NCI-H1930 (cell line): ENCODE data around the gene MX2.
"Not testable (repeated sequence)": the region's sequence is repeated elsewhere in the genome, so short reads cannot be mapped to it uniquely, and the experiment has no call there.

ENCODE experiments used
- DNase-seq, 2 experiments: peaks; one replicate each; lab custom pipeline; 2025; lab: John Stamatoyannopoulos, UW

Gene MX2

DNA sequence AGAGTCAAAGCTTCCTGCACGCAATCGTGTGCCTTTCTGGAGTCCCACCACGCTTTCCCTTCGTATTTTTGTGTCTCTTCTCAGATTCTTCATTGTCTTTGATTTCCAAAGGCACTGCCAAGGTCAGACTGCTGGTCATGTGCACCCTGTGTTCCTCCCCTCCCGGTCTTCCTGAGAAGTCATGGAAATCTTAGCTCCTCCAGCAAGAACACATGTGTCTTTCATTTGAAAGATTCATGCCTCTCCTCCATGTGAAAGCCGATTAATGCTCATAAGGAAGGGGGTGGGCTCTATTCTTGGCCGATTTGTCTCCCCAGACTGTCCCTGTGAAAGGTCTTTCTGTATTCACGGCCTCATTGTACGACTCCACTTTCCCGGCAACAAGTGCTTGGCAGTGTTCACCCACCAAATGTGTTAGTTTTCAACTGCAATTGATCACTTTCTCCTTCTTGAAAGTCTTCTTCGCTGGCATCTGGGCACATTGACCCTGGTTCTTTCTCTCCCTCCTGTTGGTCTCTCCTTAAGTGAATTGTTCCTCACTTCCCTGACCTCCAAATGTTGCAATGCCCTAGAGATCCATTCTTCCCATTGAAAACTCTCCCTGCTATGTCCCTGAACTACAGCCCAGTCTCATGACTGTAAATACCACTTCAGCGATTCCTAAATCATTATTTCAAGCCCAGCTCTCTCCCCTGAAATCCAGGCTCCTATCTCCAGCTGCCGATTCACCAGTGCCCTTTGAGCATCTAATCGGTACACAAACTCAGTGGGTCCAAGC lies 25.4 kb downstream of the MX2 start:
- no peak for DNase-seq

DNA sequence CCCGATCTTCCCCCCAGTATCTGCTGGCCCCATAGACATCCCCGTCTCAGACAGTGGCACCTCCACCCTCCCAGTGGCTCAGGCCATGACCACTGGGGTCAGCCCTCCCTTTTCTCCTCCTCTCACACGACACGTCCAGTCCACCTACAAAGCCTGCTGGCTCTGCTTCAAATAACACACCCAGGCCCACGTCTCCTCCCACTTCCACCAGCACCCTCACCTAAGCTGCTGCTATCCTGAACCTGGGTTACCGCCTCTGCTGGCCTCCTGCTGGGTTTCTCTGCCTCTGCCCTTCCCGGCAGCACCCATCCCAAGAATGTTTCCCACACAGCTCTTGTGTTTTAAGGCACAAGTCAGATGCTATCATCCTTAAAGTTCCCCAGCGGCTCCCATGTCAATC lies 26.0 kb downstream of the MX2 start:
- DNase-seq: no peak

DNA sequence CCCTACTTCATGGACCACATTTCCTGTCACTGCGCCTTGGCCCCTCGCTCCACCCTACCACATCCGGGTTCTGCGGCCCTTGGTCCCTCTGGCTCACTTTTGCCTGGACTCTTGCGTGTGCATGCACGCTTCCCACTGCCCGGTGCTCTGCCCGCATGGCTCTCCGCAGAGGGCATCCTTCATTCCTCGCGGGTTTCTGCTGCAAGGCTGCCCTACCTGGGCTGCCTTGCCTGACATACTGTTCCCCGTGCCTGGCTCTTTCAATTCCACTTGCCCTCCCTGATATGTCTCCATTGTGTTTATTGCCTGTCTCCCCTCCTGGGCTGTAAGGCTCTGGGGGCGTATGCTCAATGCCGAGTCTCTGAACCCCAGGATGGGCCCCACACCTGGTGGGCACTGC lies 26.4 kb downstream of the MX2 start:
- no peak for DNase-seq

DNA sequence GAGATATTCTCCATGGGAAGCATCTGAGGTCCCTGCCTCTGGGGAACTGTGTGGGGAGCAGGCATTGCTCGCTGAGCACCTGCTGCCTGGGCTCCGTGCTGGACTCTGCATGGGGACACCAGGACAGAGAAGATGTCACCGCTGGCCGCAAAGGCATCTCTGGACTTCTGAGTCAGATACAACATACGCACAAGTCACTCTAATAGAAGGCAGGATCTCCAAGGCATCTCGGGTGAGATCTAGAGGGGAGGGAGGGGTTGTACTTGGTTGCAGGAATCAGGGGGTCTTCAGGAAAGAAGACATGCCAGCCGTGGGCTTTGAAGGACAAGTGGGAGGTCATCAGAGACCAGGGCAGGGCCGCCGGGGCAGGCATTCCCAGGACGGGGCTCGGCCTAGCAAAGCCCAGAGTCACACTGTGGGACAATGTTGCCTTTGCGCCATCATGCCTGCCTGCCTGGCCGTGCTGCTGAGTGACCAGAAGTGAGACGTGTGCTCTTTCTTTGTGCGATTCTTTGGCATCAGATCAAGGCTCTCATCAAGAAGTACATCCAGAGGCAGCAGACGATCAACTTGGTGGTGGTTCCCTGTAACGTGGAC lies 28.3 kb downstream of the MX2 start:
- DNase-seq: no peak

GRCh38 chr21:41393876-41394465 lies 32.1 kb downstream of the MX2 start:
- no peak for DNase-seq

DNA sequence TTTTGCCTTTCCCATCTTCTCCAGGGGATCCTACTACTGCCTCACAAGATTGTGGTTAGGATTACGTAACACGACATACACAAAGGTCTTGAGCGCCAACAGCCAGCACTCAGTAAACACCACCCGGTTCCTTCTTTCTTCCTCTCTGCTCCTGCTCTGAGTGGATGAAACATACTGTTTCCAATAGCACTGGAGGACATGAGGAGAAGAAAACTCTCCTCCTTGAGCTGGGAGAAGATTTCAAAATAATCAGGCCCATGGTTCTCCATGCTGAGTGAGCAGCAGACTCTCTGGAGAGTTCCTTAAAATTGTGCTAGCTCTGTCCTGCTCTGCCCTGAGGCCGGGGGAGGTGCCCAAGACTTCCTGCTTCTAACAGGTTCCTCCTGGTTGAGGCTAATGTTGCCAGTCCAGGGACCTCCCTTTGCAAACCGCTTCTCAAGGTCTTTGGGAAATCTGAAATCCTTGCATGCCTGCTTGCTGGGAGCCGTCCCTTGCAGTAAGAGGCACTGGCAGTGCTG lies 34.8 kb downstream of the MX2 start:
- no peak for DNase-seq

- no peak for DNase-seq
These were observed 35.7 kb downstream of the MX2 start for GRCh38 chr21:41397471-41397891.

- no peak for DNase-seq
These were observed 36.4 kb downstream of the MX2 start for GRCh38 chr21:41398251-41398650.

DNA sequence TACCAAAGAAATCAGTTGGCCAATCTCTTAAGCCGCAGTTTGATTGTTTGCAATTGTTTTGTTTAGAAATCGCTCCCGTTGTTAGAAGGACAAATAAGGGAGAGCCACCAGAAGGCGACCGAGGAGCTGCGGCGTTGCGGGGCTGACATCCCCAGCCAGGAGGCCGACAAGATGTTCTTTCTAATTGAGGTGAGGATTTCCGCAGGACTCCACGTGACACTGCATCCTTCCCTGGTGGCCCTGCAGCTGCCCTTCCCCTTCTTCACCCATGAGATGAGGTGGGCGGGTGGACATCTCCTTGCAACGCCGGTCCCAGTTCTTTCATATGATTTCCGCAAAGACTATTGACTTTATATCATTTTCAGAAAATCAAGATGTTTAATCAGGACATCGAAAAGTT lies 37.0 kb downstream of the MX2 start:
- DNase-seq: no peak

GRCh38 chr21:41399246-41399800 lies 37.5 kb downstream of the MX2 start:
- no peak for DNase-seq

DNA sequence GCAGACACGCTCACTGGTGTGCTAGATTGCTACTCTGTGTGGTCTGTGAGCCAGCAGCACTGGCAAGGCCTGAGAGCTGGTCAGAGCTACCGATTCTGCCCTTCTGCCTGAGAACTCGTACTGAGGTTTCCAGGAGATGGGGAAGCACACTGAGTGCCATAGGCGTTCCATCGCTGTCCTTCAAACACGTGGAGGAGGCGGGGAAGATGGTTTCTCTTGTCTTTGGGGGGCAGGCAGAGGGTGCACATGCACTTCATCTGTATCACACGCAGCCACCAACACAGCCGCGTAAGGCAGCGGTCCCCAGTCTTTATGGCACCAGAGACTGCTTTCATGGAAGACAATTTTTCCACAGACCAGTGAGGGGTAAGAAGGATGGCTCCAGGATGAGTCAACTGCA lies 40.4 kb downstream of the MX2 start:
- no peak for DNase-seq

GRCh38 chr21:41402796-41403195 lies 41.0 kb downstream of the MX2 start:
- DNase-seq: no peak

GRCh38 chr21:41403331-41403730 lies 41.5 kb downstream of the MX2 start:
- DNase-seq: no peak

DNA sequence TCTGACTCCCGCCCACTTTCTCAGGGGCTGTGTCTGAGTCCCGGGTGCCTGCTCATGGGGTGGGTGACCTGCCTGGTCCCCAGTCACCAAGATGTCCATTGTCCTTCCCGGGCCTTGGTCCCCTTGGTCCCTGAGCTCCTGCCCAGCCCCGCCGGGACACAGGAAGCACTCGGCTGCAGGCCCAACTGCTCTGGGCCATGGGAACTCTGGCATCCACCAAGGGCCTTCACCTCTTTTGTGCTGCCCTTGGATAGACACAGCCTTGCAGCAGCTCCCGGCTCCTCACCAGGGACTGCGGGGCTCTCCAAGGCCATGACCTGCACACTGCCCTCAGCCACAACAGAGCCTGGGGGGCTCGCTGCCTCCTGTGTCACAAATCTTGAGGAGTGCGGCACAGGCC lies 42.1 kb downstream of the MX2 start:
- no peak for DNase-seq

DNA sequence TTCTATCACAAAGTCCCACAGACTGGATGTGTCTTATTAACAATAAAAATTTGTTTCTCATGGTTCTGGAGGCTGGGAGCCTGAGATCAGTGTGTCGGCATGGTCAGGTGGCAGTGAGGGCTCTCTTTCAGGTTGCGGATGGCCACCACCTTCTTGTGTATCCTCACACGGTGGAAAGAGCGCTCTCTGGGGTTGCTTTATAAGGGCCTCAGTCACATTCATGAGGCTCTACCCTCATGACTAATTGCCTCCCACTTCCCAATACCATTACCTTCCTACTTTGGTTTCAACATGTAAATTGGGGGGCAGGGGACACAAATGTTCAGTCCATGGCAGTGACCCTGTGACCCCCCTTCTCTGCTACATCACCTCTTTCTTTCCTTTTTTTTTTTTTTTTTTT lies 43.5 kb downstream of the MX2 start:
- DNase-seq: no peak

DNA sequence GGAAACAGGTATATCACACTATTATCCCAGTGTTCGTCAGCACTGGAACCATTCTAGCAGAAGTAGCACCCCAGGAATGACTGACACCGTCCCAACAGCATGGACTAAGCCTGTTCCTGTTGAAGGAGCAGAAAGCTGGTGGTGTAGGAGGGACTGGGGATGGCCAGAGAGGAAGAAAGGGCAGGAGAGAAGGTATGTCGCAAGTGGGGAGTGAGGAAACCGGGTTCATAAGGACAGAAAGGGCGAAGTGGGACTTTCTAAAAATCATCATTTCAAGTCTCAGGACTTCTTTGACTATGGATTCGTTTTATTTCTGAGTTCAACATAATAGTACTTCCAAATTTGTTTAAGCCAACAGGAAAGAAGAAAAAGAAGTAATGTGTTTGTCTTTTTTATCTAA lies 44.5 kb downstream of the MX2 start:
- DNase-seq: no peak

GRCh38 chr21:41407541-41408460 lies 46.0 kb downstream of the MX2 start:
- no peak for DNase-seq

- DNase-seq: no peak
These were observed 48.5 kb downstream of the MX2 start for GRCh38 chr21:41410361-41410760.

- no peak for DNase-seq
These were observed 49.1 kb downstream of the MX2 start for GRCh38 chr21:41410767-41411448.

DNA sequence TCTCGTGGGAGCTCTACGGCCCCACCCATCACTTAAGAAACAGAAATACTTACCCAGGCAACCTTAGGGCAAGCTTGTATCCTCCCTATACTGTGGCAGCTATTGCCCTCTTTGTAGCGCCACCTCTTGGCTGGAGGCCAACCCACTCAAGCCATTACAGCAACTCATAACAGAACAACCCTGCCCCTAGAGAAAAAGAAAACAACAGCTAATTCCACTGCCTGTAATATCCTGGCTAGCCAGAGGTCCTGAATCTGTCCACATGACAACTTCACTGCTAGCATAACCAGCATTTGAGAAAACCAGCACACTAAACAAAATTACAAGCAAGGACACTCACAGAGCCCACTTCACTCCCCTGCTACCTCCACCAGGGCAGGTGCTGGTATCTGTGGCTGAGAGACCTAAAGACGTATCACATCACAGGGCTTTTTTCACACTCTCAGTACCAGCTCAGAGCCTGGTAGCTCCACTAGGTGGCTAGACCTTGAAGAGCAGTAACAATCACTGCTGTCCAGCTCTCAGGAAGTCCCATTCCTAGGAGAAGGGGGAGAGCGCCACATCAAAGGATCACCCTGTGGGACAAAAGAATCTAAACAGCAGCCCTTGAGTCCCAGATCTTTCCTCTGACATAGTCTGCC lies 49.7 kb downstream of the MX2 start:
- no peak for DNase-seq

DNA sequence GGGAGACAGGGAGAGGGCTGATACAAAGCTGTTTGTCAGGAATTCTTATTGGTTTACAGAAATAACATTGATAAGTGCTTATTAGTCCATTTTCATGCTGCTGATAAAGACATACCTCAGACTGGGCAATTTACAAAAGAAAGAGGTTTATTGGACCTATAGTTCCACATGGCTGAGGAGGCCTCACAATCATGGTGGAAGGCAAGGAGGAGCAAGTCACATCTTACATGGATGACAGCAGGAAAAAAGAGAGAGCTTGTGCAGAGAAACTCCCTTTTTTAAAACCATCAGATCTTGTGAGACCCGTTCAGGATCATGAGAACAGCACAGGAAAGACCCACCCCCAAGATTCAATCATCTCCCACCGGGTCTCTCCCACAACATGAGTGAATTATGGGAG lies 55.7 kb downstream of the MX2 start:
- DNase-seq: not testable (repeated sequence)
